ENCODE measurements around the gene COL18A1. TPM values are rescaled to one million over a fixed set of nuclear protein-coding genes. Genes with fewer than 3 reads are reported as not detected.

Gene COL18A1
- total RNA-seq, 1 donor from 2014 or later, result 52.6 TPM

- H3K27me3 Mint-ChIP-seq (ENCODE audit: insufficient read depth, low read depth), result peaks cover 2% of the 10 kb centered on the region
Observed at GRCh38 chr21:45420061-45421041, 15.4 kb downstream of the COL18A1 start.

GRCh38 chr21:45421071-45421845, 16.3 kb downstream of the COL18A1 start:
- peaks cover 49% of the 10 kb centered on the region for H3K4me1 Mint-ChIP-seq
- no peak overlapping the region for H3K9ac ChIP-seq
- no peaks in the 10 kb centered on the region for H3K27me3 ChIP-seq
- H3K27ac Mint-ChIP-seq, result no peak overlapping the region
- TF ChIP-seq EZH2phosphoT487 (IDR thresholded peaks at IDR 0.05) (no peak), CTCF (IDR thresholded peaks at IDR 0.05) (no peak), EZH2 (IDR thresholded peaks at IDR 0.05) (no peak)
- no peak overlapping the region for H2AFZ ChIP-seq (replicated peaks)
- H3F3A ChIP-seq (ENCODE audit: low read depth), result no peaks in the 10 kb centered on the region
- no peak for DNase-seq (ENCODE audit: low spot score)
- H3K4me1 ChIP-seq, result peaks cover 4% of the 10 kb centered on the region
- H3K36me3 Mint-ChIP-seq, result no peaks in the 10 kb centered on the region
- H3K27me3 Mint-ChIP-seq (ENCODE audit: insufficient read depth, low read depth), result peaks cover 2% of the 10 kb centered on the region
- H3K4me3 ChIP-seq, result no peak overlapping the region
- no peak overlapping the region for H3K4me3 Mint-ChIP-seq
- H3K79me2 ChIP-seq (ENCODE audit: low read depth), result peaks cover 100% of the 10 kb centered on the region
- H3K36me3 ChIP-seq, result no peaks in the 10 kb centered on the region
- no peak overlapping the region for H3K4me2 ChIP-seq
- no peaks in the 10 kb centered on the region for H3K9me3 ChIP-seq (ENCODE audit: low read depth)
- no peaks in the 10 kb centered on the region for H3K9me3 Mint-ChIP-seq
- peaks cover 100% of the 10 kb centered on the region for H4K20me1 ChIP-seq (ENCODE audit: low read depth)
- no peak overlapping the region for H3K27ac ChIP-seq

More at GRCh38 chr21:45420061-45421041, 15.4 kb downstream of the COL18A1 start:
- no peak overlapping the region for H3K27ac Mint-ChIP-seq
- TF ChIP-seq EZH2phosphoT487 (IDR thresholded peaks at IDR 0.05) (no peak), EZH2 (IDR thresholded peaks at IDR 0.05) (no peak), CTCF (IDR thresholded peaks at IDR 0.05) (no peak)
- H3K4me3 Mint-ChIP-seq, result no peak overlapping the region
- Histone ChIP-seq H3K36me3 (no peaks in the 10 kb centered on the region), H2AFZ (replicated peaks) (no peak overlapping the region), H4K20me1 (ENCODE audit: low read depth) (peaks cover 100% of the 10 kb centered on the region), H3K27me3 (no peaks in the 10 kb centered on the region), H3K79me2 (ENCODE audit: low read depth) (peaks cover 100% of the 10 kb centered on the region), H3K9me3 (ENCODE audit: low read depth) (no peaks in the 10 kb centered on the region), H3F3A (ENCODE audit: low read depth) (no peaks in the 10 kb centered on the region), H3K27ac (no peak overlapping the region), H3K4me2 (no peak overlapping the region), H3K4me3 (no peak overlapping the region), H3K4me1 (peaks cover 5% of the 10 kb centered on the region), H3K9ac (no peak overlapping the region)
- H3K36me3 Mint-ChIP-seq, result no peaks in the 10 kb centered on the region
- H3K4me1 Mint-ChIP-seq, result peaks cover 47% of the 10 kb centered on the region
- DNase-seq (ENCODE audit: low spot score), result no peak
- no peaks in the 10 kb centered on the region for H3K9me3 Mint-ChIP-seq

- Histone ChIP-seq H2AFZ (replicated peaks) (no peak overlapping the region), H4K20me1 (ENCODE audit: low read depth) (peaks cover 100% of the 10 kb centered on the region), H3K9ac (no peak overlapping the region), H3K4me2 (no peak overlapping the region), H3K4me1 (no peaks in the 10 kb centered on the region), H3K27me3 (no peaks in the 10 kb centered on the region), H3K27ac (no peak overlapping the region), H3K79me2 (ENCODE audit: low read depth) (peaks cover 100% of the 10 kb centered on the region), H3K36me3 (no peaks in the 10 kb centered on the region), H3F3A (ENCODE audit: low read depth) (no peaks in the 10 kb centered on the region), H3K9me3 (ENCODE audit: low read depth) (no peaks in the 10 kb centered on the region), H3K4me3 (no peak overlapping the region)
- TF ChIP-seq EZH2phosphoT487 (IDR thresholded peaks at IDR 0.05) (no peak), EZH2 (IDR thresholded peaks at IDR 0.05) (no peak), CTCF (IDR thresholded peaks at IDR 0.05) (no peak)
- peak overlapping the region; percentile 52 for H3K4me3 Mint-ChIP-seq
- peaks cover 40% of the 10 kb centered on the region for H3K4me1 Mint-ChIP-seq
- no peaks in the 10 kb centered on the region for H3K9me3 Mint-ChIP-seq
- H3K36me3 Mint-ChIP-seq, result no peaks in the 10 kb centered on the region
- no peak overlapping the region for H3K27ac Mint-ChIP-seq
- DNase-seq (ENCODE audit: low spot score), result no peak
- peaks cover 3% of the 10 kb centered on the region for H3K27me3 Mint-ChIP-seq (ENCODE audit: insufficient read depth, low read depth)
Observed at GRCh38 chr21:45421846-45422775, 17.1 kb downstream of the COL18A1 start.
